Heart left ventricle (tissue), 13 donors: ENCODE results near the gene TBL1X.

Experiments
- POLR2A ChIP-seq, 2 donors: fragments of 450-650 bp; IDR thresholded peaks; one replicate each; pipeline ENCODE4 v1.6.1; 2017; ENCODE audit warnings: antibody characterized with exemption in 2 of 2, mild to moderate bottlenecking in 2 of 2, moderate library complexity in 2 of 2
- TF ChIP-seq, protein P1 (sequence below), 12 donors: fragments of 200-600 bp; sonication (generic) in 4 of 12; IDR thresholded peaks; one replicate each; pipeline versions ENCODE4 v1.5.0 to v1.8.0; 2018 to 2022; ENCODE audit warnings: antibody characterized with exemption in 12 of 12, mild to moderate bottlenecking in 5 of 12
- donor health status: ischemic (EF 13 %, LVEDD 7.1; RV severe dilation, severe dysfunction).
- donor health status: DM: no; HTN: yes; CAD: no.
- donor health status: DM: no; HTN: no; CAD: no.
- donor health status: ischemic (EF 25% LVEDD 6.9; RV normal size, moderate dysfunction).
- donor health status: ischemic (EF 25% LVEDD 5.7; RV mildly dilated, moderate dysfunction).
- donor health status: ischemic (EF 35%, LVEDD 5.7; RV mildly dilated, moderate dysfunction).
- donor health status: nonischemic (EF 11% LVEDD 7.7; RV severe dilation, severe dysfunction).
- donor health status: DM: yes; HTN: yes; CAD: no.
- donor health status: PGD.
- donor health status: ischemic (EF 29% LVEDD 5.4; RV normal size, mild dysfunction).
- donor health status: nonischemic (EF 23%, LVEDD 6.1; RV moderate dilation, normal function).

DNA sequence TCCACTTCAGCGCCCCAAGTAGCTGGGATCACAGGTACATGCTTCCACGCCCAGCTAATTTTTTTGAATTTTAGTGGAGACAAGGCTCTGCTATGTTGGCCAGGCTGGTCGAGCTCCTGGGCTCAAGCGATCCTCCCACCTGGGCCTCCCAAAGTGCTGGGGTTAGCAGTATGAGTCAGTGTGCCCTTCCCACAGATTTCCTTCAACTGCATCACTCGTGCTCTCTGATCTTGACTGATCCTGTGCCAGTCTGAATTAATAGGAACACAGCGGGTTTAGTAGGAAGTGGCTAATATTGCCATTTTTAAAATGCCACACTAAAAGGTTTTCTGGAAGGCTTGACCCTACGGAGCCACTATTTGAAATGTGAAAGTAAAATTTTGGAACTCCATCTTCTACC lies 317.1 kb downstream of the TBL1X start:
- TF ChIP-seq, protein P1, sequence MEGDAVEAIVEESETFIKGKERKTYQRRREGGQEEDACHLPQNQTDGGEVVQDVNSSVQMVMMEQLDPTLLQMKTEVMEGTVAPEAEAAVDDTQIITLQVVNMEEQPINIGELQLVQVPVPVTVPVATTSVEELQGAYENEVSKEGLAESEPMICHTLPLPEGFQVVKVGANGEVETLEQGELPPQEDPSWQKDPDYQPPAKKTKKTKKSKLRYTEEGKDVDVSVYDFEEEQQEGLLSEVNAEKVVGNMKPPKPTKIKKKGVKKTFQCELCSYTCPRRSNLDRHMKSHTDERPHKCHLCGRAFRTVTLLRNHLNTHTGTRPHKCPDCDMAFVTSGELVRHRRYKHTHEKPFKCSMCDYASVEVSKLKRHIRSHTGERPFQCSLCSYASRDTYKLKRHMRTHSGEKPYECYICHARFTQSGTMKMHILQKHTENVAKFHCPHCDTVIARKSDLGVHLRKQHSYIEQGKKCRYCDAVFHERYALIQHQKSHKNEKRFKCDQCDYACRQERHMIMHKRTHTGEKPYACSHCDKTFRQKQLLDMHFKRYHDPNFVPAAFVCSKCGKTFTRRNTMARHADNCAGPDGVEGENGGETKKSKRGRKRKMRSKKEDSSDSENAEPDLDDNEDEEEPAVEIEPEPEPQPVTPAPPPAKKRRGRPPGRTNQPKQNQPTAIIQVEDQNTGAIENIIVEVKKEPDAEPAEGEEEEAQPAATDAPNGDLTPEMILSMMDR (IDR thresholded peaks at IDR 0.05) = no peak
- TF ChIP-seq POLR2A (IDR thresholded peaks at IDR 0.05) = no peak
